ENCODE data around the gene SCYGR2.

DNA sequence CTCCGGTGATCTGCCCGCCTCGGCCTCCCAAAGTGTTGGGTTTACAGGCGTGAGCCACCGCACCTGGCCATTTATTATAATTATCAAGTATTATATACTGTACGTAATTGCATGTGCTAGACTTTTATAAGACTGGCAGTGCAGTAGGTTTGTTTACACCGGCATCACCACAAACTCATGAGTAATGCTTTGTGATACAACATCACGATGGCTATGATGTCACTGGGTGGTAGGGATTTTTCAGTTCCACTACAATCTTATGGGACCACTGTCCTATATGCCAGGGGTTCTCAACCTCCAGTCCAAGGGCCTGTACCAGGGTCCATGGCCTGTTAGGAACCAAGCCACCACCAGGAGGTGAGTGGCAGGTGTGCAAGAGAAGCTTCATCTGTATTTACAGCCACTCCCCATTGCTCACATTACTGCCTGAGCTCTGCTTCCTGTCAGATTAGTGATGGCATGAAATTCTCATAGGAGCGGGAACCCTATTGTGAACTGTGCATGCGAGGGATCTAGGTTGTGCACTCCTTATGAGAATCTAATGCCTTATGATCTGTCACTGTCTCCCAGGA, 28.0 kb downstream of the SCYGR2 start:
- TF ChIP-seq, protein P1, sequence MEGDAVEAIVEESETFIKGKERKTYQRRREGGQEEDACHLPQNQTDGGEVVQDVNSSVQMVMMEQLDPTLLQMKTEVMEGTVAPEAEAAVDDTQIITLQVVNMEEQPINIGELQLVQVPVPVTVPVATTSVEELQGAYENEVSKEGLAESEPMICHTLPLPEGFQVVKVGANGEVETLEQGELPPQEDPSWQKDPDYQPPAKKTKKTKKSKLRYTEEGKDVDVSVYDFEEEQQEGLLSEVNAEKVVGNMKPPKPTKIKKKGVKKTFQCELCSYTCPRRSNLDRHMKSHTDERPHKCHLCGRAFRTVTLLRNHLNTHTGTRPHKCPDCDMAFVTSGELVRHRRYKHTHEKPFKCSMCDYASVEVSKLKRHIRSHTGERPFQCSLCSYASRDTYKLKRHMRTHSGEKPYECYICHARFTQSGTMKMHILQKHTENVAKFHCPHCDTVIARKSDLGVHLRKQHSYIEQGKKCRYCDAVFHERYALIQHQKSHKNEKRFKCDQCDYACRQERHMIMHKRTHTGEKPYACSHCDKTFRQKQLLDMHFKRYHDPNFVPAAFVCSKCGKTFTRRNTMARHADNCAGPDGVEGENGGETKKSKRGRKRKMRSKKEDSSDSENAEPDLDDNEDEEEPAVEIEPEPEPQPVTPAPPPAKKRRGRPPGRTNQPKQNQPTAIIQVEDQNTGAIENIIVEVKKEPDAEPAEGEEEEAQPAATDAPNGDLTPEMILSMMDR (IDR thresholded peaks at IDR 0.05; ENCODE audit: extremely low read depth in 1 of 2, insufficient read depth in 1 of 2, low read depth in 1 of 2, low read length in 2 of 2) = no peak
- TF ChIP-seq POLR2A (IDR thresholded peaks at IDR 0.05; ENCODE audit: low read depth, low read length) (no peak), EZH2 (IDR thresholded peaks at IDR 0.05; ENCODE audit: borderline replicate concordance, low read depth, low read length, severe bottlenecking) (no peak), POLR2AphosphoS5 (IDR thresholded peaks at IDR 0.05; ENCODE audit: insufficient read depth, low read depth, low read length) (no peak)
- TF ChIP-seq, protein P2, sequence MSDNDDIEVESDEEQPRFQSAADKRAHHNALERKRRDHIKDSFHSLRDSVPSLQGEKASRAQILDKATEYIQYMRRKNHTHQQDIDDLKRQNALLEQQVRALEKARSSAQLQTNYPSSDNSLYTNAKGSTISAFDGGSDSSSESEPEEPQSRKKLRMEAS (IDR thresholded peaks at IDR 0.05; ENCODE audit: insufficient read depth, insufficient read length) = no peak
